Esophagus (tissue), 2 donors: ENCODE measurements around the gene MCIDAS. TPM values are rescaled to one million over a fixed set of nuclear protein-coding genes. Genes with fewer than 3 reads are reported as not detected.

ENCODE experiments used
- H3K27ac ChIP-seq, 2 donors: one replicate each; pipeline ENCODE4 v1.5.1; 2013; ENCODE audit warnings: low read depth in 2 of 2, mild to moderate bottlenecking in 2 of 2, inconsistent platforms in 1 of 2, low read length in 1 of 2, moderate library complexity in 1 of 2
- H3K27me3 ChIP-seq, 2 donors: one replicate each; pipeline ENCODE4 v1.6.1; 2013; ENCODE audit warnings: low read length in 2 of 2, control low read depth in 1 of 2, mild to moderate bottlenecking in 1 of 2; ENCODE audit not compliant: insufficient read depth in 2 of 2, control insufficient read depth in 1 of 2
- H3K36me3 ChIP-seq, 2 donors: one replicate each; pipeline ENCODE4 v1.6.1; 2013; ENCODE audit warnings: low read length in 1 of 2; ENCODE audit not compliant: control insufficient read depth in 2 of 2, insufficient read depth in 2 of 2
- H3K4me1 ChIP-seq, 2 donors: one replicate each; pipeline ENCODE4 v1.6.1; 2013; ENCODE audit warnings: low read length in 1 of 2; ENCODE audit not compliant: control insufficient read depth in 2 of 2, insufficient read depth in 2 of 2
- H3K4me3 ChIP-seq, 2 donors: one replicate each; pipeline ENCODE4 v1.5.1; 2013; ENCODE audit warnings: low read length in 2 of 2, mild to moderate bottlenecking in 2 of 2, low read depth in 1 of 2, moderate library complexity in 1 of 2
- H3K9me3 ChIP-seq, 2 donors: one replicate each; pipeline ENCODE4 v1.6.1; 2013; ENCODE audit warnings: mild to moderate bottlenecking in 2 of 2, low read depth in 1 of 2, low read length in 1 of 2, moderate library complexity in 1 of 2; ENCODE audit not compliant: control insufficient read depth in 2 of 2, insufficient read depth in 1 of 2
- WGBS, 2 donors: extraction: QIAGEN DNeasy Blood & Tissue Kit; methylation state at CpG; one replicate each; pipeline ENCODE4 v1.1.7; 2013; 5-methylcytosine and 5-hydroxymethylcytosine counted together
- polyA plus RNA-seq, 2 donors: library from polyadenylated mRNA; stranded (reverse); fragments of 200-250 nt; gene quantifications; one replicate each; pipeline ENCODE4 v1.2.3, GENCODE V29; 2013
- donor health status: healthy with polysubstance abuse.
- donor health status: Bipolar disorder and iron deficiency.

The MCIDAS gene
- polyA plus RNA-seq, 2 donors, result 0.04 to 0.06 TPM

DNA sequence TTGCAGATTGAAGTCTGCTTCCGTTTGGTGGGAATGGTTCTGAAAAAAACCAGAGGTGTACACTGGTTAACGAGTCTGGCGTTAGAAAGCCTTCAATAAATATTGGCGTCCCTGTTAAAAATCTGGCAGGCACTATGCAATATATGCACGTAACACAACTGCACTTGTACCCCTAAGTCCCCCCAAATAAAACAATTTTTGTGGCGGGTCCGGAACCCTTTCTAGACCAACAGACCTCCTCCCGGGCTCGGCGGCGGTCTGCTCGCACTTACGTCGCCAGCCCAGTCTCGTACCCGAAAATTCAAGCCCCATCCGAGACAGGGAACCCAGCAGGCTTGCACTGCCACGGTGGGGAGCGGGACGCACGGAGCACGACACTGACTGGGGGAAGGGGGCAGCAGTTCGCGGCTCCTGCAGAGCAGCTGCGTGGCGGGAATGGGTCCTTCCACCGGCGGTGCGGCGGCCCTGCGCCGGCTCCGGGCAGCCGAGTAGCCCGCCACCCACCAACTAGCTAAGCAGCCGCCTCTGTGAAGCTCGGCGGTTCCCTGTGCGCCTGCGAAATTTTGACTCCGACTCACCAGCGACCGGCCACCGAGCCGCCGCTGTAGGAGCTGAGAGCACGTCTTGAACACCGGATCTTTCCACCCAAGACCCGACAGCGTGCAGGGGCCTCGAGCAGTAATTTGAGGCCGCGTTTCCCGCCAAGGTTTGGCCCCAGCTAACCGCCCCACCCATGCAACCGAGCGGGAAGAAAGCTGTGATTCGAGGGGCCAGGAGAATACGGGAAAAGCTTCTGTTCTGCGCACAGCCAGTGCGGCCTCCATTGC is 3.9 kb downstream of the MCIDAS start:
- Histone ChIP-seq H3K36me3 (no peaks in the 10 kb centered on the region), H3K27me3 (peaks cover 0 to 16% of the 10 kb centered on the region in 2 donors), H3K9me3 (no peaks in the 10 kb centered on the region), H3K27ac (no peak overlapping the region), H3K4me1 (peaks cover 11 to 19% of the 10 kb centered on the region in 2 donors), H3K4me3 (no peak overlapping the region)
- 34 to 39% methylated on average over 61 of the region's 61 CpGs for WGBS, 2 donors

DNA sequence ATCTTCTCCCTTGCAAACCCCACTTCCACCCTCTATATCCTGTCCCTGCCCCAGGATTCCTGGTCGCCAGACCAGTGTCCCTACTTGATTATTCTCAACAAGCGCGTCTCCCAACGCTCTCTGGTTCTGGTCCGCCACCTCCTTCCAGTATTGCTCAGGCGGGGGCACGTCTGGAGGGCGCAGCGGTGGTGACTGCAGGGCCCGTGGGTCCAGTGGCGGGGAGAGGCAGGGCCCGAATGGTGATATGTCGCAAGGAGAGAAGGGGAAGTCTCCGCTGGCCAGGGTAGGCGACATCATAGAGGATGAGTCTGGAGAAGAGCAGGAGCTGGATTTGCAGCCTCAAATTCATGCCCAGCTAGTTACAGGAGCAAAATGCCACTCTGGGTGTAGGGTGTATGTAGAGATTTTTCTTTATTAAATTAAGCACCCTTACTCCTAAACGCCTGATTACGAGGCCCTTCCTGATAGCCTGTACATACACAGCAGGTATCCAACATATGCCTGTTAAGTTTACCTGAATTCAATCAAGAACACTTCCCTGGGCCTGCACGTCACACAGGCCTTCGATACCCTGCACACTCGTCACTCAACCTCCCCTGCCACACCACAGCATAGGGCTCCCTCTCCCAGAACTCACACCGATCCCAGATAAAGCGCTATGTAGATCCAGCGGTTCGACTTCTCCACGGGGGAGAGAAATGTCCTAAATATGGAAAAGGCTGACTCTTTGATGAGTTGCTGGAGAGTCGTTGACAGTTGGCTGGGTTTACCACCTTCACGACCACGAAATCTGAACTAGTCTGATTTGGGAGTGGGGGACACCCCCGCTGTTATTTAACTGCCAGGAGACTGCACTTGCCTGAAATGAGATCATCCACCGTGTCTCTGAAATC is 4.8 kb downstream of the MCIDAS start:
- Histone ChIP-seq H3K4me1 (peaks cover 7 to 19% of the 10 kb centered on the region in 2 donors), H3K4me3 (no peak overlapping the region), H3K9me3 (no peaks in the 10 kb centered on the region), H3K36me3 (no peaks in the 10 kb centered on the region), H3K27me3 (peaks cover 0 to 12% of the 10 kb centered on the region in 2 donors), H3K27ac (no peak overlapping the region)
- 42 to 49% methylated on average over 30 of the region's 30 CpGs for WGBS, 2 donors

DNA sequence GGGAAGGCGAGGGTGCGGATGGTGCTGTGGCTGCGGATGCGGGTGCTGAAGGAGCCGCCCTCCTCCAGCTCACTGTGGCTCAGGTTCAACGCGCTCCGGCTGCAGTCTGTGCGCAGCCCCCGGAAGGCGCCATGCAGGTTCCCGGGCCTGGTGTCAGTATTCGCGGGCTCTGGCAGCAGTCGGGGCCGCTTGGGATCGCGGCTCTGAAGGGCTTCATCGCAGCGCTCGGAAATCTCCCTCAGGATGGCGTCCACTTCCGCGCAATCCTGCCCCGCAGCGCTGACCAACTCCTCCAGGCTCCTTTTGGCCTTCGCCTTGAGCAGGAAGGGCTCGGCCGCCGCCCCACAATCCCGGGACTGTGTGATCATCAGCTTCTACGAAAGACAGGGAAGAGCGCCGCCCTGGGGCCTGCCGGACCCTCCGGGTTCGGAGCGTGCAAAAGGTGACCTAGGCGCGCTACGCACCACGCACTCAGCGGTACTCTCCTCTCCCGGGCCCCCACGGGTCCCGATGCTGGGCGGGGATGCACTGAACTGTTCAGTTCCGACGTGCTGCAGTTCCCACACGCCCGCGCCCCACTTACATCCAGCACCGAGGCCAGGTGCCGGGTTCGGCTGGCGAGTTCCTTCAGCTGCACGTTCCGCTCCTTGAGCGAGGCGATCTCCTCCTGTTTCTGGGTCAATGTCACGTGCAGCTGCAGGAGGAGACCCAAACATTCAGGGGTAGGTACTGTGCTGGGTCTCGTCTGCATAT is 6.5 kb downstream of the MCIDAS start:
- Histone ChIP-seq H3K4me1 (peaks cover 0 to 9% of the 10 kb centered on the region in 2 donors), H3K4me3 (peak overlapping the region; percentile 15 to 19), H3K27me3 (peaks cover 0 to 6% of the 10 kb centered on the region in 2 donors), H3K9me3 (no peaks in the 10 kb centered on the region), H3K27ac (no peak overlapping the region), H3K36me3 (no peaks in the 10 kb centered on the region)
- 12 to 13% methylated on average over 61 to 62 of the region's 62 CpGs for WGBS, 2 donors

DNA sequence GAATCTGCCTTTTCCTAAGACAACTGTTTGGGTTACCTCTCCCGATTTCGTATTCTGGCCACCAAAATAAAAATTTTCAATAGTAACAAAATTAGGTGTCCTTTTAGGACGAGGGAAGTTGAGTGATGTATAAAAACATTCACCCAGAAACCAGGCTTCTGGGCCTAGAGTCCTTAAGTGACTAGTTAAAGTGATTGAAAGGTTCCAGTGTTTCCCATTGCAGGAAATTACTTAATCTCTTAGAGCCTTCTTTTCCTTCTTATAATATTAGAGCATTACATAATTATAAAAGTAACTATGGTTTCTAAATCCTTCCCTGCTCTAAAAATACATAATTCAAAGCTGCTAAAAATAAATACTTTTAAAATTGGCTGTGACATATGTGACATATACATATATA is 7.3 kb downstream of the MCIDAS start:
- Histone ChIP-seq H3K27me3 (peaks cover 0 to 6% of the 10 kb centered on the region in 2 donors), H3K4me3 (no peak overlapping the region), H3K4me1 (peaks cover 0 to 9% of the 10 kb centered on the region in 2 donors), H3K36me3 (no peaks in the 10 kb centered on the region), H3K27ac (no peak overlapping the region), H3K9me3 (no peaks in the 10 kb centered on the region)
- 85 to 94% methylated on average over 3 of the region's 3 CpGs for WGBS, 2 donors

DNA sequence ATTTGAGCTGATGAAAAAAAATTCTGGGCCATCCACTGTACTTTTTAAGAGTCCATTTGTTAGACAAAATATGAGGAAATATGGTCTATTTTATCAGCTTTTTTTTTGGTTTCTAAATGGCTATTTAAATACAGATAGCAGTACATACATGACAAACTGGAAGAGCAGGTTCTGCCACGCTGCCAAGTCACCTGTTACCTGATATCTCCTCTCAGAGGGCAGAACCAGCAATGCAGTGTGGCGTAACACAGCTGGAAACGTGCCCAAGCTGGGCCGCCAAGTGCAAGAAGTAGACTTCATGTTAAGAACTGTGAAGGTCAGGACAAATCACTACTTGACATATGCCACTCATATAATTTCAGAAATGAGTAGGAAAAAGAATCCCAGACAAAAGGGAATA is 8.1 kb downstream of the MCIDAS start:
- WGBS, 2 donors, result 23 to 47% methylated on average over 4 of the region's 4 CpGs
- Histone ChIP-seq H3K4me1 (peaks cover 0 to 9% of the 10 kb centered on the region in 2 donors), H3K4me3 (no peak overlapping the region), H3K9me3 (no peaks in the 10 kb centered on the region), H3K36me3 (no peaks in the 10 kb centered on the region), H3K27me3 (peaks cover 0 to 3% of the 10 kb centered on the region in 2 donors), H3K27ac (no peak overlapping the region)

DNA sequence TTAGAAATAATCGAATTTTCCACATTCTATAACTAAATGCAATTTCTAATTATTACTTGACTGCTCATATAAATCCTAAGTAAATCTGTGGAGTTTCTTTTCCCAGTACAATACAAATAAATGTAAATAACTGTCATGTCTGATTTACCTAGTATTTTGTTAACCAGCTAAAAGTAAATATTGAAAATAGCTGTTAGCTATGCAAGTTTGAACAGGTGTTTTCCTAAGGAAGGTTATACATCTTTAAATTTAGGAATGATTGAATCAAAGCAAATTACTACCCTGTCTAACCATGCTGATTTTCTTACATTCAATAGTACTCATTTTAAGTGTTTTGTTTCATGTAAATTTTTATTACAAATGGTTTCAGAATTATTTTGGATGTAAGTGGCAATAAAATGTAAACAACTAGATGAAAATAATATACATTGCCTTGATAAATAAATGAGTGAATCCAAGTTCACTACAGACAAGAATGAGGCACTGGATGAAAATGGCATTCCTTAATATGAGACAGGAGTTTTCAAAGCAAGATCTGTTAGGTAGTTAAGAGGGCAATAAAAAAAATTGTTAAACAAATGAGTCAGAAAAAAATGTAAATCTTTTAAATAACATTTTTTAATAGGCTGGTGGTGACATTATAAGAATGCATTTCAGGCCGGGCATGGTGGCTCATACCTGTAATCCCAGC is 15.8 kb downstream of the MCIDAS start:
- Histone ChIP-seq H3K4me3 (no peak overlapping the region), H3K27ac (no peak overlapping the region)
- WGBS, 2 donors, result 58 to 67% methylated on average over 2 of the region's 2 CpGs

DNA sequence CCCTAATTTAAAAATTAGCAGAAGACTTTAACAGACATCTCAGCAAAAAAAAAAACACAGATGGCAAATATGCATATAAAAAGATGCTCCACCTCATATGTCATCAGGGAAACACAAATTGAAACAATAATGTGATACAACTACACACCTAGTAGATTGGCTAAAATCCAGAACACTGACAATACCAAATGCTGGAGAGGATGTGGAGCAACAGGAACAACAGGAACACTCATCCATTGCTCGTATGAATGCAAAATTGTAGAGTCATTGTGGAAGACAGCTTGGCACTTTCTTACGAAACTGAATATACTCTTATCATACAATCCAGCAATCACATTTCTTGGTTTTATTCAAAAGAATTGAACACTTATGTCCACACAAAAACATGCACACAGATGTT is 22.1 kb downstream of the MCIDAS start:
- Histone ChIP-seq H3K4me1 (no peaks in the 10 kb centered on the region), H3K4me3 (no peak overlapping the region), H3K36me3 (no peaks in the 10 kb centered on the region), H3K27ac (no peak overlapping the region), H3K9me3 (no peaks in the 10 kb centered on the region), H3K27me3 (no peaks in the 10 kb centered on the region)
- 45 to 54% methylated on average over 2 of the region's 2 CpGs for WGBS, 2 donors

More for the DNA sequence above, 15.8 kb downstream of the MCIDAS start:
- Histone ChIP-seq H3K9me3 (no peaks in the 10 kb centered on the region), H3K27me3 (no peaks in the 10 kb centered on the region), H3K36me3 (no peaks in the 10 kb centered on the region), H3K4me1 (no peaks in the 10 kb centered on the region)

DNA sequence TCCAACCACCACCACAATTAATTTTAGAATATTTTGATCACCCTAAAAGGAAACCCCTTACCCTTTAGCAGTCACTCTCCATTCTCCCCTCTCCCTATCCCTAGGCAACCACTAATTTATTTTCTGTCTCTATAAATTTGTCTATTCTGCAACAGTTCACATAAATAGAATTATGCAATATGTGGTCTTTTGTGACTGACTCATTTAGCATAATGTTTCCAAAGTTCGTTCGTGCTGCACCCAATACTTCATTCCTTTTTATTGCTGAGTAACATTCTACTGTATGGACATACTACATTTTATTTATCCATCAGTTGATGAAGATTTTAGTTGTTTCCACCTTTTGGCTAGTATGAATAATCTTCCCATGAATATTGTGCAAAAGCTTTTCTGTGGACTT is 36.0 kb downstream of the MCIDAS start:
- H3K4me1 ChIP-seq, result no peaks in the 10 kb centered on the region
- H3K9me3 ChIP-seq, result no peaks in the 10 kb centered on the region
- no peak overlapping the region for H3K4me3 ChIP-seq
- H3K27ac ChIP-seq, result no peak overlapping the region
- 70 to 72% methylated on average over 2 of the region's 2 CpGs for WGBS, 2 donors
- no peaks in the 10 kb centered on the region for H3K36me3 ChIP-seq
- peaks cover 0 to 2% of the 10 kb centered on the region in 2 donors for H3K27me3 ChIP-seq
